Epidermal melanocyte (primary cell): ENCODE measurements around the gene LMX1B.

Source experiments
- DNase-seq: peaks from one replicate; pipeline ENCODE4 v3.0.0; 2011; ENCODE audit warnings: low spot score; ENCODE audit not compliant: insufficient read length

The LMX1B gene

GRCh38 chr9:126631254-126631653, 17.5 kb downstream of the LMX1B start:
- DNase-seq: no peak

GRCh38 chr9:126633881-126634558, 20.3 kb downstream of the LMX1B start:
- no peak for DNase-seq

GRCh38 chr9:126635061-126635460, 21.3 kb downstream of the LMX1B start:
- no peak for DNase-seq

GRCh38 chr9:126635661-126636439, 22.1 kb downstream of the LMX1B start:
- no peak for DNase-seq

- no peak for DNase-seq
Measured at GRCh38 chr9:126636983-126637798, 23.5 kb downstream of the LMX1B start.

- no peak for DNase-seq
Measured at GRCh38 chr9:126638571-126639132, 24.9 kb downstream of the LMX1B start.

GRCh38 chr9:126639318-126640000, 25.7 kb downstream of the LMX1B start:
- DNase-seq: no peak

- DNase-seq: no peak
Measured at GRCh38 chr9:126641118-126641851, 27.6 kb downstream of the LMX1B start.

GRCh38 chr9:126642010-126642744, 28.4 kb downstream of the LMX1B start:
- DNase-seq: no peak

- no peak for DNase-seq
Measured at GRCh38 chr9:126642839-126643238, 29.1 kb downstream of the LMX1B start.

GRCh38 chr9:126643945-126644527, 30.3 kb downstream of the LMX1B start:
- no peak for DNase-seq

- no peak for DNase-seq
Measured at GRCh38 chr9:126646162-126646561, 32.4 kb downstream of the LMX1B start.

- no peak for DNase-seq
Measured at GRCh38 chr9:126647585-126648411, 34.1 kb downstream of the LMX1B start.

GRCh38 chr9:126649477-126649876, 35.7 kb downstream of the LMX1B start:
- no peak for DNase-seq

- no peak for DNase-seq
Measured at GRCh38 chr9:126650404-126651341, 36.9 kb downstream of the LMX1B start.

- no peak for DNase-seq
Measured at GRCh38 chr9:126652140-126652582, 38.4 kb downstream of the LMX1B start.

- no peak for DNase-seq
Measured at GRCh38 chr9:126654124-126654523, 40.4 kb downstream of the LMX1B start.
